Fibroblast of lung (primary cell): Measurements from ENCODE around the gene RAB20. TPM values are rescaled to one million over a fixed set of nuclear protein-coding genes. Genes with fewer than 3 reads are reported as not detected.

ENCODE experiments used
- DNase-seq, 2 donors: peaks; one replicate each; pipeline versions ENCODE4 v3.0.0 to v3.0.0-alpha.2; 2010; ENCODE audit warnings: low read depth in 2 of 2
- H2AFZ ChIP-seq: 2 replicates; pipeline ENCODE4 v1.5.1; 2012; ENCODE audit warnings: low read length, control low read depth, inconsistent platforms
- H3K27ac ChIP-seq: 2 replicates; pipeline ENCODE4 v1.5.1; 2011; ENCODE audit warnings: low read length, control low read depth; ENCODE audit not compliant: insufficient read depth
- H3K27me3 ChIP-seq: 2 replicates; pipeline ENCODE4 v1.5.1; 2011; ENCODE audit warnings: mild to moderate bottlenecking, low read length; ENCODE audit not compliant: control insufficient read depth, insufficient read depth
- H3K36me3 ChIP-seq: 2 replicates; pipeline ENCODE4 v1.5.1; 2011; ENCODE audit warnings: low read length; ENCODE audit not compliant: control insufficient read depth, insufficient read depth
- H3K4me1 ChIP-seq: 2 replicates; pipeline ENCODE4 v1.5.1; 2011; ENCODE audit warnings: low read length; ENCODE audit not compliant: control insufficient read depth, insufficient read depth; ENCODE audit errors: extremely low read depth
- H3K4me2 ChIP-seq: 2 replicates; pipeline ENCODE4 v1.5.1; 2011; ENCODE audit warnings: low read length, control low read depth; ENCODE audit not compliant: insufficient read depth; ENCODE audit errors: extremely low read depth
- H3K4me3 ChIP-seq, 4 experiments: fragments of 200-600 bp in 1 of 4; sonication (generic) in 1 of 4; replicated peaks in 1 of 4; 2 replicates each; pipeline ENCODE4 v1.5.1; 2011 to 2016; ENCODE audit warnings: low read length in 4 of 4, low read depth in 3 of 4, mild to moderate bottlenecking in 3 of 4, control low read depth in 2 of 4, inconsistent platforms in 1 of 4, mixed read lengths in 1 of 4; ENCODE audit not compliant: insufficient read depth in 1 of 4; ENCODE audit errors: control extremely low read depth in 1 of 4
- H3K79me2 ChIP-seq: 2 replicates; pipeline ENCODE4 v1.5.1; 2012; ENCODE audit warnings: mild to moderate bottlenecking, low read length, inconsistent platforms; ENCODE audit not compliant: control insufficient read depth, insufficient read depth
- H3K9ac ChIP-seq: 2 replicates; pipeline ENCODE4 v1.5.1; 2011; ENCODE audit warnings: mild to moderate bottlenecking, low read length, control low read depth; ENCODE audit not compliant: insufficient read depth
- H3K9me3 ChIP-seq: 2 replicates; pipeline ENCODE4 v1.5.1; 2012; ENCODE audit warnings: low read depth, low read length; ENCODE audit not compliant: control insufficient read depth, insufficient read depth
- H4K20me1 ChIP-seq: 2 replicates; pipeline ENCODE4 v1.5.1; 2011; ENCODE audit warnings: low read length; ENCODE audit not compliant: control insufficient read depth, insufficient read depth; ENCODE audit errors: extremely low read depth
- EZH2 ChIP-seq: IDR thresholded peaks from 2 replicates; pipeline ENCODE4 v1.5.1; 2012; ENCODE audit warnings: low read length, control low read depth, mild to moderate bottlenecking; ENCODE audit errors: missing control alignments
- polyA plus RNA-seq, 2 donors: library from polyadenylated mRNA; depleted of rRNA in 1 of 2; stranded (reverse) in 1 of 2; unstranded in 1 of 2; fragments of >200 nt; gene quantifications; 2 replicates each; pipeline ENCODE4 v1.2.1, GENCODE V29; 2011 to 2012; ENCODE audit warnings: missing spikeins in 1 of 2
- total RNA-seq: library from RNA; depleted of rRNA; stranded (reverse); fragments of >200 nt; gene quantifications from 2 replicates; pipeline ENCODE4 v1.2.1, GENCODE V29; 2014
- TF ChIP-seq, protein P1 (sequence below), 2 donors: IDR thresholded peaks in 1 of 2; conservative IDR thresholded peaks in 1 of 2; 1 replicate in 1 of 2; 2 replicates in 1 of 2; pipeline ENCODE4 v1.5.1; 2011 to 2012; ENCODE audit warnings: low read length in 2 of 2, control low read depth in 1 of 2, inconsistent platforms in 1 of 2, low read depth in 1 of 2, mild to moderate bottlenecking in 1 of 2

Gene RAB20
- total and polyA plus RNA-seq, 2 donors (not counting 1 experiment from before 2014, with no cell fraction given) = 3.5 to 4.3 TPM

- H3K4me3 ChIP-seq = no peak overlapping the region
- H2AFZ ChIP-seq = no peak overlapping the region
- no peaks in the 10 kb centered on the region for H3K9me3 ChIP-seq
- H4K20me1 ChIP-seq = no peaks in the 10 kb centered on the region
- H3K36me3 ChIP-seq = peaks cover 22% of the 10 kb centered on the region
- TF ChIP-seq EZH2 = no peak
- TF ChIP-seq, protein P1, sequence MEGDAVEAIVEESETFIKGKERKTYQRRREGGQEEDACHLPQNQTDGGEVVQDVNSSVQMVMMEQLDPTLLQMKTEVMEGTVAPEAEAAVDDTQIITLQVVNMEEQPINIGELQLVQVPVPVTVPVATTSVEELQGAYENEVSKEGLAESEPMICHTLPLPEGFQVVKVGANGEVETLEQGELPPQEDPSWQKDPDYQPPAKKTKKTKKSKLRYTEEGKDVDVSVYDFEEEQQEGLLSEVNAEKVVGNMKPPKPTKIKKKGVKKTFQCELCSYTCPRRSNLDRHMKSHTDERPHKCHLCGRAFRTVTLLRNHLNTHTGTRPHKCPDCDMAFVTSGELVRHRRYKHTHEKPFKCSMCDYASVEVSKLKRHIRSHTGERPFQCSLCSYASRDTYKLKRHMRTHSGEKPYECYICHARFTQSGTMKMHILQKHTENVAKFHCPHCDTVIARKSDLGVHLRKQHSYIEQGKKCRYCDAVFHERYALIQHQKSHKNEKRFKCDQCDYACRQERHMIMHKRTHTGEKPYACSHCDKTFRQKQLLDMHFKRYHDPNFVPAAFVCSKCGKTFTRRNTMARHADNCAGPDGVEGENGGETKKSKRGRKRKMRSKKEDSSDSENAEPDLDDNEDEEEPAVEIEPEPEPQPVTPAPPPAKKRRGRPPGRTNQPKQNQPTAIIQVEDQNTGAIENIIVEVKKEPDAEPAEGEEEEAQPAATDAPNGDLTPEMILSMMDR (conservative IDR thresholded peaks at IDR 0.05 in 1 of 2, IDR thresholded peaks at IDR 0.05 in 1 of 2; ENCODE audit: low read depth in 1 of 2, low read length in 2 of 2) = no peak
- no peak overlapping the region for H3K9ac ChIP-seq
- no peak overlapping the region for H3K27ac ChIP-seq
- H3K27me3 ChIP-seq = no peaks in the 10 kb centered on the region
- H3K79me2 ChIP-seq = no peaks in the 10 kb centered on the region
- no peaks in the 10 kb centered on the region for H3K4me1 ChIP-seq
- DNase-seq = peak in 1 of 2 donors; percentile 13
- no peak overlapping the region for H3K4me2 ChIP-seq
These were observed 52.0 kb downstream of the RAB20 start for GRCh38 chr13:110509478-110509926.

- H2AFZ ChIP-seq = no peak overlapping the region
- no peaks in the 10 kb centered on the region for H4K20me1 ChIP-seq
- H3K4me1 ChIP-seq = no peaks in the 10 kb centered on the region
- H3K36me3 ChIP-seq = peaks cover 23% of the 10 kb centered on the region
- H3K9ac ChIP-seq = no peak overlapping the region
- H3K9me3 ChIP-seq = no peaks in the 10 kb centered on the region
- no peaks in the 10 kb centered on the region for H3K27me3 ChIP-seq
- no peak overlapping the region for H3K4me2 ChIP-seq
- TF ChIP-seq EZH2 = no peak
- TF ChIP-seq, protein P1 (conservative IDR thresholded peaks at IDR 0.05 in 1 of 2, IDR thresholded peaks at IDR 0.05 in 1 of 2; ENCODE audit: low read depth in 1 of 2, low read length in 2 of 2) = no peak
- H3K79me2 ChIP-seq = no peaks in the 10 kb centered on the region
- H3K4me3 ChIP-seq = no peak overlapping the region
- DNase-seq = no peak
- H3K27ac ChIP-seq = no peak overlapping the region
These were observed 53.7 kb downstream of the RAB20 start for GRCh38 chr13:110507678-110508381.

DNA sequence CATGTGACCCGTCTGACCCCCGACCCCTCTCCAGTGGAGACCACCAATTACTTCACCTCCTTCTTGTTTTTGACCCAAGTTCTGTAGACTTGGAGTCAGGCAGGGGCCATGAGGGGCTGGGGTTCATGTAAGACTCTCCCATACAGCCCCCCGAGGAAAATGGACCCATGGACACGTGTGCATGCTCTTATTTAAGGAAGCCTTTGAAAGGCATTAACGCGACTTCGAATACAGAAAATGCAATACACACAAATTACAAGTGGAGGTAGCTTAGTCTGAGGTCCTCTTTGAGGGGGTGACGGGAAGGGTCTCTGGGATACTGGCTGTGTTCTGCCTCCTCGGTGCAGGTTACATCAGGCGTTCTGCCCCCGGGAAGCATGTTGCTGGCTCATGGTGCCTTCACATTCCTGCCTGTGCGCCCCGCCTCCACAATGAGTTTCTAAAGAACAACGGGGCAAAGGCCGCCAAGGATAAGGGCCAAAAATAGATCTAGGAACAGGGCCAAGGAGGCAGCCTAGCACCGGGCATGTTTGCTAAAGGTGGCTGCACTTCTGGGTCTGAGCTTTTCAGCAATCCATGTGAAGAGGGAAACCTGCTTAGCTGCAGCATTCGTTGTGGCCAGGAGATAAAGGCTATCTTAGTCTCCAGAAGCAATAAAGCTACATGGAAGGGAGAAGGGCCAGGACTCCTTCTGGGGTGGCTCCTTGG lies 54.5 kb downstream of the RAB20 start:
- no peak overlapping the region for H2AFZ ChIP-seq
- H3K4me1 ChIP-seq = no peaks in the 10 kb centered on the region
- H3K4me2 ChIP-seq = no peak overlapping the region
- no peak overlapping the region for H3K9ac ChIP-seq
- H3K27me3 ChIP-seq = no peaks in the 10 kb centered on the region
- no peak overlapping the region for H3K4me3 ChIP-seq
- no peaks in the 10 kb centered on the region for H3K79me2 ChIP-seq
- no peak for TF ChIP-seq EZH2
- TF ChIP-seq, protein P1 (conservative IDR thresholded peaks at IDR 0.05 in 1 of 2, IDR thresholded peaks at IDR 0.05 in 1 of 2; ENCODE audit: low read depth in 1 of 2, low read length in 2 of 2) = no peak
- no peaks in the 10 kb centered on the region for H3K9me3 ChIP-seq
- H3K27ac ChIP-seq = no peak overlapping the region
- DNase-seq = peak; percentile 23 to 60
- H3K36me3 ChIP-seq = peaks cover 24% of the 10 kb centered on the region
- H4K20me1 ChIP-seq = no peaks in the 10 kb centered on the region
